Measurements from ENCODE around the gene GIPC1. TPM values are rescaled to one million over a fixed set of nuclear protein-coding genes. Genes with fewer than 3 reads are reported as not detected.
A peak's percentile ranks its signal among the peaks of the same experiment; 100 is the strongest.

The GIPC1 gene
- total and polyA plus RNA-seq, 9 of the 15 experiments (the other 6 are each of a cell fraction or from before 2014, with no cell fraction given) = 0.49 to 54.7 (median 24.8) TPM

- TF ChIP-seq JUN (IDR thresholded peaks at IDR 0.05; ENCODE audit: borderline replicate concordance, low read depth, low read length) (no peak), JUN (CRISPR knock-in tag; IDR thresholded peaks at IDR 0.05; ENCODE audit: borderline replicate concordance) (no peak), ZNF644 (tag; IDR thresholded peaks at IDR 0.05; ENCODE audit: low read depth) (no peak), ZBED1 (IDR thresholded peaks at IDR 0.05) (peak; percentile 34; the same call in 1 of the 2 replicates), RNF2 (IDR thresholded peaks at IDR 0.05) (no peak), BHLHE40 (IDR thresholded peaks at IDR 0.05; ENCODE audit: low read length) (no peak), DNMT1 (IDR thresholded peaks at IDR 0.05) (no peak), NFE2L1 (tag; IDR thresholded peaks at IDR 0.05; ENCODE audit: borderline replicate concordance, low read depth) (no peak), ZNF324 (CRISPR knock-in tag; IDR thresholded peaks at IDR 0.05) (no peak), ZNF318 (IDR thresholded peaks at IDR 0.05; ENCODE audit: borderline replicate concordance in 1 of 2, low read depth in 1 of 2) (no peak), ID3 (CRISPR knock-in tag; IDR thresholded peaks at IDR 0.05) (no peak), ID3 (tag; IDR thresholded peaks at IDR 0.05) (no peak), MEIS2 (IDR thresholded peaks at IDR 0.05; ENCODE audit: partially characterized antibody) (peak; percentile 42), XRCC4 (IDR thresholded peaks at IDR 0.05; ENCODE audit: extremely low read depth, insufficient read depth, insufficient read length) (no peak), UBTF (IDR thresholded peaks at IDR 0.05; ENCODE audit: borderline replicate concordance in 1 of 2, low read depth in 2 of 2, low read length in 2 of 2) (no peak), CBX2 (IDR thresholded peaks at IDR 0.05; ENCODE audit: insufficient read depth, low read length, poor library complexity, severe bottlenecking) (no peak), GATAD2A (IDR thresholded peaks at IDR 0.05) (no peak), MED1 (CRISPR knock-in tag; IDR thresholded peaks at IDR 0.05; ENCODE audit: borderline replicate concordance) (no peak)
Observed at GRCh38 chr19:14450168-14450874, 45.6 kb downstream of the GIPC1 start (continued).

Measured in K562 (cell line).